SK-N-SH treated with all-trans-retinoic acid at 6 μM for 48 hours (cell line): ENCODE results near the gene SPINK9.

Experiments used
- ARNTL ChIP-seq: fragments of 450-650 bp; formaldehyde crosslinking; IDR thresholded peaks from 2 replicates; pipeline ENCODE4 v1.5.0; 2020; ENCODE audit warnings: low read depth, mild to moderate bottlenecking, moderate library complexity, borderline replicate concordance
- BACH2 ChIP-seq: fragments of 250-450 bp; sonication (Bioruptor Pico); IDR thresholded peaks from 2 replicates; pipeline ENCODE4 v1.9.0; 2021; ENCODE audit warnings: mild to moderate bottlenecking, borderline replicate concordance
- ESRRG ChIP-seq: fragments of 250-450 bp; sonication (Bioruptor Pico); IDR thresholded peaks from 2 replicates; pipeline ENCODE4 v1.6.1; 2021; ENCODE audit warnings: mild to moderate bottlenecking
- GLIS3 ChIP-seq: fragments of 250-450 bp; sonication (Bioruptor Pico); IDR thresholded peaks from 2 replicates; pipeline ENCODE4 v1.5.0; 2020; ENCODE audit warnings: mild to moderate bottlenecking, moderate library complexity
- PPARA ChIP-seq: fragments of 250-450 bp; sonication (Bioruptor Pico); IDR thresholded peaks from 2 replicates; pipeline ENCODE4 v1.5.0; 2020; ENCODE audit warnings: mild to moderate bottlenecking, borderline replicate concordance
- RARB ChIP-seq: fragments of 250-450 bp; sonication (Bioruptor Pico); IDR thresholded peaks from 2 replicates; pipeline ENCODE4 v1.8.0; 2021; ENCODE audit warnings: mild to moderate bottlenecking, moderate library complexity
- ZFP3 ChIP-seq: fragments of 250-450 bp; sonication (Bioruptor Pico); IDR thresholded peaks from 2 replicates; pipeline ENCODE4 v1.5.0; 2020; ENCODE audit warnings: mild to moderate bottlenecking, moderate library complexity
- ZNF565 ChIP-seq: fragments of 450-650 bp; formaldehyde crosslinking; conservative IDR thresholded peaks from 2 replicates; pipeline ENCODE4 v1.5.0; 2020; ENCODE audit warnings: low read depth, mild to moderate bottlenecking, moderate library complexity

- no peak for TF ChIP-seq GLIS3 (CRISPR knock-in tag)
- no peak for TF ChIP-seq ESRRG (CRISPR knock-in tag)
- TF ChIP-seq BACH2: no peak
- TF ChIP-seq ZNF565 (CRISPR knock-in tag): no peak
- no peak for TF ChIP-seq PPARA
- TF ChIP-seq ARNTL (CRISPR knock-in tag): no peak
- TF ChIP-seq ZFP3: no peak
- TF ChIP-seq RARB (CRISPR knock-in tag): no peak
Observed at GRCh38 chr5:148311484-148311883, 23.9 kb upstream of the SPINK9 start.
